CD14-positive monocyte (primary cell): ENCODE results near the gene CDH4. TPM values are rescaled to one million over a fixed set of nuclear protein-coding genes. Genes with fewer than 3 reads are reported as not detected.

Source experiments
- DNase-seq, 3 donors: peaks; one replicate each; pipeline ENCODE4 v3.0.0-alpha.2; 2011 to 2022
- H2AFZ ChIP-seq: 2 replicates; pipeline ENCODE4 v1.6.0; 2012; ENCODE audit warnings: mild to moderate bottlenecking, low read depth, low read length, inconsistent platforms; ENCODE audit not compliant: insufficient read depth, poor library complexity, severe bottlenecking
- H3K27ac ChIP-seq, 2 donors: 1 replicate in 1 of 2; 2 replicates in 1 of 2; pipeline ENCODE4 v1.5.1; 2012 to 2013; ENCODE audit warnings: low read length in 2 of 2, control low read depth in 1 of 2, inconsistent platforms in 1 of 2, low read depth in 1 of 2, mild to moderate bottlenecking in 1 of 2
- H3K27me3 ChIP-seq, 2 donors: one replicate each; pipeline versions ENCODE4 v1.6.0 to v1.6.1; 2011 to 2013; ENCODE audit warnings: low read length in 2 of 2; ENCODE audit not compliant: control insufficient read depth in 2 of 2, insufficient read depth in 2 of 2
- H3K36me3 ChIP-seq, 2 donors: replicated peaks in 1 of 2; 1 replicate in 1 of 2; 2 replicates in 1 of 2; pipeline versions ENCODE4 v1.5.1 to v1.6.1; 2012 to 2013; ENCODE audit warnings: low read length in 2 of 2, control low read depth in 1 of 2, inconsistent platforms in 1 of 2, mild to moderate bottlenecking in 1 of 2; ENCODE audit not compliant: insufficient read depth in 2 of 2, control insufficient read depth in 1 of 2
- H3K4me1 ChIP-seq, 2 donors: 1 replicate in 1 of 2; 2 replicates in 1 of 2; pipeline versions ENCODE4 v1.5.1 to v1.6.1; 2012 to 2013; ENCODE audit warnings: low read length in 2 of 2, control low read depth in 1 of 2, inconsistent platforms in 1 of 2, mild to moderate bottlenecking in 1 of 2, moderate library complexity in 1 of 2; ENCODE audit not compliant: insufficient read depth in 2 of 2, control insufficient read depth in 1 of 2
- H3K4me2 ChIP-seq: replicated peaks from 2 replicates; pipeline ENCODE3; 2012; ENCODE audit warnings: low read length, moderate library complexity, mild to moderate bottlenecking; ENCODE audit not compliant: poor library complexity, severe bottlenecking; ENCODE audit errors: extremely low read depth
- H3K4me3 ChIP-seq, 3 experiments: fragments of 200-600 bp in 1 of 3; sonication (generic) in 1 of 3; replicated peaks in 1 of 3; 1 replicate in 2 of 3; 2 replicates in 1 of 3; pipeline ENCODE4 v1.5.1; 2011 to 2013; ENCODE audit warnings: low read length in 3 of 3, mild to moderate bottlenecking in 3 of 3, control low read depth in 2 of 3, low read depth in 2 of 3, inconsistent platforms in 1 of 3, moderate library complexity in 1 of 3
- H3K79me2 ChIP-seq: 2 replicates; pipeline ENCODE4 v1.6.0; 2012; ENCODE audit warnings: mild to moderate bottlenecking, control low read depth, inconsistent platforms, low read length, moderate library complexity; ENCODE audit not compliant: insufficient read depth
- H3K9ac ChIP-seq: 2 replicates; pipeline ENCODE4 v1.6.0; 2017; ENCODE audit warnings: low read length, mild to moderate bottlenecking; ENCODE audit not compliant: insufficient read depth, poor library complexity, severe bottlenecking
- H3K9me3 ChIP-seq, 2 donors: replicated peaks in 1 of 2; 1 replicate in 1 of 2; 2 replicates in 1 of 2; pipeline versions ENCODE4 v1.5.1 to v1.6.1; 2012 to 2013; ENCODE audit warnings: low read length in 2 of 2, control low read depth in 1 of 2; ENCODE audit not compliant: control insufficient read depth in 1 of 2, insufficient read depth in 1 of 2
- H4K20me1 ChIP-seq: 2 replicates; pipeline ENCODE4 v1.6.0; 2012; ENCODE audit warnings: mild to moderate bottlenecking, low read length, control low read depth, moderate library complexity; ENCODE audit not compliant: insufficient read depth
- H3K27ac Mint-ChIP-seq, 7 donors: one replicate each; pipeline ENCODE4 v1.8.0; 2020; ENCODE audit warnings: mild to moderate bottlenecking in 7 of 7, mixed read lengths in 7 of 7, moderate library complexity in 6 of 7, inconsistent platforms in 2 of 7
- H3K27me3 Mint-ChIP-seq, 3 donors: one replicate each; pipeline ENCODE4 v1.8.0; 2021 to 2022; ENCODE audit warnings: low read depth in 3 of 3, mild to moderate bottlenecking in 3 of 3, mixed read lengths in 3 of 3, moderate library complexity in 3 of 3, inconsistent platforms in 1 of 3
- H3K36me3 Mint-ChIP-seq, 2 donors: one replicate each; pipeline ENCODE4 v1.8.0; 2020; ENCODE audit warnings: mixed read lengths in 2 of 2, inconsistent platforms in 1 of 2, mild to moderate bottlenecking in 1 of 2
- H3K4me1 Mint-ChIP-seq: one replicate; pipeline ENCODE4 v1.8.0; 2020; ENCODE audit warnings: mild to moderate bottlenecking, mixed read lengths
- H3K4me3 Mint-ChIP-seq, 2 donors: one replicate each; pipeline ENCODE4 v1.8.0; 2020; ENCODE audit warnings: mild to moderate bottlenecking in 2 of 2, mixed read lengths in 2 of 2, moderate library complexity in 1 of 2
- H3K9me3 Mint-ChIP-seq, 7 donors: one replicate each; pipeline ENCODE4 v1.8.0; 2020 to 2022; ENCODE audit warnings: mixed read lengths in 7 of 7, mild to moderate bottlenecking in 6 of 7, moderate library complexity in 6 of 7, inconsistent platforms in 2 of 7
- CTCF ChIP-seq: fragments of 200-600 bp; IDR thresholded peaks from one replicate; pipeline ENCODE4 v1.8.0; 2022; ENCODE audit warnings: antibody characterized with exemption, mild to moderate bottlenecking
- WGBS: methylation state at CpG from one replicate; pipeline ENCODE4 v1.1.5; 2013; ENCODE audit warnings: missing lambda C conversion rate; ENCODE audit not compliant: insufficient coverage; 5-methylcytosine and 5-hydroxymethylcytosine counted together
- intact Hi-C, 2 donors: fragments of 100-400 bp; cut with micrococcal nuclease; formaldehyde crosslinking; loops; one replicate each; pipeline versions ENCODE4 v1.15.0 to v1.15.1; 2023
- polyA plus RNA-seq, 3 donors: library from polyadenylated mRNA; depleted of rRNA in 1 of 3; unstranded in 2 of 3; stranded (reverse) in 1 of 3; fragments of 300-500 nt in 2 of 3; fragments of >200 nt in 1 of 3; fragmentation: Illumina TruSeq in 2 of 3; gene quantifications; 1 replicate in 2 of 3; 2 replicates in 1 of 3; pipeline ENCODE4 v1.2.3, GENCODE V29; 2012 to 2021

Gene CDH4
- polyA plus RNA-seq, 3 donors: not detected

GRCh38 chr20:61819574-61819846, 567.4 kb downstream of the CDH4 start:
- intact Hi-C loops: no loop called here
- TF ChIP-seq CTCF: no peak
- H3K27ac ChIP-seq: no peak overlapping the region
- H4K20me1 ChIP-seq: no peaks in the 10 kb centered on the region
- no peak overlapping the region for H2AFZ ChIP-seq
- WGBS: 100% methylated on average over 1 of the region's 3 CpGs
- peaks cover 5 to 79% of the 10 kb centered on the region in 2 donors for H3K9me3 ChIP-seq
- H3K4me3 ChIP-seq: no peak overlapping the region
- Mint-ChIP-seq H3K4me1 (no peaks in the 10 kb centered on the region), H3K27ac (no peak overlapping the region), H3K9me3 (peaks cover 3 to 42% (median 25%) of the 10 kb centered on the region in 7 donors), H3K36me3 (no peaks in the 10 kb centered on the region), H3K27me3 (peaks cover 0 to 2% (median 1%) of the 10 kb centered on the region in 3 donors), H3K4me3 (no peak overlapping the region)
- H3K4me2 ChIP-seq: no peak overlapping the region
- no peak for DNase-seq
- H3K27me3 ChIP-seq: no peaks in the 10 kb centered on the region
- no peak overlapping the region for H3K9ac ChIP-seq
- no peaks in the 10 kb centered on the region for H3K4me1 ChIP-seq
- H3K79me2 ChIP-seq: no peaks in the 10 kb centered on the region
- H3K36me3 ChIP-seq: no peaks in the 10 kb centered on the region

GRCh38 chr20:61819921-61820825, 568.1 kb downstream of the CDH4 start:
- Mint-ChIP-seq H3K4me1 (no peaks in the 10 kb centered on the region), H3K9me3 (peaks cover 3 to 40% (median 25%) of the 10 kb centered on the region in 7 donors), H3K27me3 (peaks cover 0 to 2% (median 1%) of the 10 kb centered on the region in 3 donors), H3K4me3 (no peak overlapping the region), H3K36me3 (no peaks in the 10 kb centered on the region), H3K27ac (peak overlapping the region in 1 of 7 donors; percentile 74)
- TF ChIP-seq CTCF: no peak
- no peak overlapping the region for H2AFZ ChIP-seq
- H3K9ac ChIP-seq: no peak overlapping the region
- 85% methylated on average over 23 of the region's 27 CpGs for WGBS
- H3K79me2 ChIP-seq: no peaks in the 10 kb centered on the region
- H3K4me1 ChIP-seq: no peaks in the 10 kb centered on the region
- H3K27ac ChIP-seq: no peak overlapping the region
- intact Hi-C loops: no loop called here
- H3K27me3 ChIP-seq: no peaks in the 10 kb centered on the region
- no peaks in the 10 kb centered on the region for H3K36me3 ChIP-seq
- H3K4me2 ChIP-seq: no peak overlapping the region
- H4K20me1 ChIP-seq: no peaks in the 10 kb centered on the region
- no peak overlapping the region for H3K4me3 ChIP-seq
- DNase-seq: no peak
- H3K9me3 ChIP-seq: peaks cover 5 to 78% of the 10 kb centered on the region in 2 donors
